ENCODE results near the gene PRKX.

GRCh38 chrX:3757510-3758025, 44.1 kb upstream of the PRKX start:
- TF ChIP-seq CTCF (conservative IDR thresholded peaks at IDR 0.05; ENCODE audit: low read depth, low read length) (no peak), POLR2A (IDR thresholded peaks at IDR 0.05; ENCODE audit: low read depth, low read length) (no peak), RAD21 (IDR thresholded peaks at IDR 0.05; ENCODE audit: low read length) (no peak), RCOR1 (IDR thresholded peaks at IDR 0.05; ENCODE audit: insufficient replicate concordance, low read length) (no peak), SMC3 (IDR thresholded peaks at IDR 0.05; ENCODE audit: low read depth, low read length) (no peak), USF2 (IDR thresholded peaks at IDR 0.05; ENCODE audit: low read depth, low read length) (no peak), ELK1 (IDR thresholded peaks at IDR 0.05; ENCODE audit: borderline replicate concordance, low read depth, low read length) (no peak), MAFK (IDR thresholded peaks at IDR 0.05; ENCODE audit: low read depth, low read length) (no peak), RFX5 (IDR thresholded peaks at IDR 0.05; ENCODE audit: low read depth, low read length) (no peak)
